NT2/D1 (cell line): ENCODE measurements around the gene MLC1.

ENCODE experiments used
- SUZ12 ChIP-seq: IDR thresholded peaks from 2 replicates; pipeline ENCODE4 v1.6.1; 2011; ENCODE audit not compliant: insufficient read length, insufficient read depth; ENCODE audit errors: extremely low read depth
- YY1 ChIP-seq: IDR thresholded peaks from 2 replicates; pipeline ENCODE4 v1.6.1; 2011; ENCODE audit not compliant: insufficient read length, insufficient read depth
- ZNF274 ChIP-seq: IDR thresholded peaks from 2 replicates; pipeline ENCODE4 v1.6.1; 2011; ENCODE audit warnings: mild to moderate bottlenecking, low read depth, low read length

- TF ChIP-seq ZNF274 (no peak), SUZ12 (no peak), YY1 (no peak)
These were observed 39.8 kb upstream of the MLC1 start for GRCh38 chr22:50125029-50125428.
